ENCODE results near the gene ADAT3. TPM values are rescaled to one million over a fixed set of nuclear protein-coding genes. Genes with fewer than 3 reads are reported as not detected.
A peak's percentile ranks its signal among the peaks of the same experiment; 100 is the strongest.

Gene ADAT3
- total RNA-seq, 1 donor = 3.3 TPM

DNA sequence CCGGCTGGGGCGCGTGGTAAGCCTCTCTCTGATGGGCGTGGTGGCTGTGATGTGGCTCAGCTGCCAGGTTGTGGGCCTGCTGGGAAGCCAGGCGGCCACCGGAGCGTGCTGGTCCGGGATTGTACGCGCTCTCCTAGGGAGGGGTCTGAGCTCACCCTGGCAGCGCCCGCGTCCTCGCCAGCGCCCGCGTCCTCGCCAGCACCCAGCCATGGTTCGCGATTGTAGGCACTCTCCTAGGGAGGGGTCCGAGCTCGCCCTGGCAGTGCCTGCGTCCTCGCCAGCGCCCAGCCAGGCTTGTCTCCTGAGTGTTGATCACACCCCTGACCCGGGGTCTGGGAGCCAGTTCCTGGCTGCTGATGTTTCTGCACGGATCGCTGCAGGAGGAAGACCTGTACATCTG lies 13.8 kb downstream of the ADAT3 start:
- peak; percentile 45 for DNase-seq (ENCODE audit: insufficient read length, low spot score, missing footprints)

DNA sequence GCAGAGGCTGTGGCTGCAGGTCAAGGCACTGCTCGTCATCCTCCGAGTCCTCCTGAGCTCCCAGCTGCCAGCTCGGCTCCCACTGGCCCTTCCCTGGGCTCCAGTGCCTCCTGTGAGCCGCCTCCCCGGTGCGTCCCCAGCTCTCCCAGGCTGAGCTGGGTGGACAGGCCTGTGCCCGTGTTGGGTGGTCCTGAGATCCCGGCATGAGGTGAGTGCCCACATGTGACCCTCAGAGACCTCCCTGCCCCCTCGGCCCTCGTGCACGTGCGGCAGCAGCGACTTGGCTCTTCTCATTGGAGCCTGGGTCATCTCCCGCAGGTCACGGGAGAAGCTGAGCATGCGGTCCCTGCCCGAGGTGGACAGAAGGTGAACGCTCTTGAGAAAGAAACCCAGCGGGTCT lies 15.4 kb downstream of the ADAT3 start:
- no peaks in the 10 kb centered on the region for H3K9me3 ChIP-seq (ENCODE audit: low read depth, low read length)
- no peak overlapping the region for H3K27ac ChIP-seq (ENCODE audit: low read depth, low read length)
- TF ChIP-seq, protein P1, sequence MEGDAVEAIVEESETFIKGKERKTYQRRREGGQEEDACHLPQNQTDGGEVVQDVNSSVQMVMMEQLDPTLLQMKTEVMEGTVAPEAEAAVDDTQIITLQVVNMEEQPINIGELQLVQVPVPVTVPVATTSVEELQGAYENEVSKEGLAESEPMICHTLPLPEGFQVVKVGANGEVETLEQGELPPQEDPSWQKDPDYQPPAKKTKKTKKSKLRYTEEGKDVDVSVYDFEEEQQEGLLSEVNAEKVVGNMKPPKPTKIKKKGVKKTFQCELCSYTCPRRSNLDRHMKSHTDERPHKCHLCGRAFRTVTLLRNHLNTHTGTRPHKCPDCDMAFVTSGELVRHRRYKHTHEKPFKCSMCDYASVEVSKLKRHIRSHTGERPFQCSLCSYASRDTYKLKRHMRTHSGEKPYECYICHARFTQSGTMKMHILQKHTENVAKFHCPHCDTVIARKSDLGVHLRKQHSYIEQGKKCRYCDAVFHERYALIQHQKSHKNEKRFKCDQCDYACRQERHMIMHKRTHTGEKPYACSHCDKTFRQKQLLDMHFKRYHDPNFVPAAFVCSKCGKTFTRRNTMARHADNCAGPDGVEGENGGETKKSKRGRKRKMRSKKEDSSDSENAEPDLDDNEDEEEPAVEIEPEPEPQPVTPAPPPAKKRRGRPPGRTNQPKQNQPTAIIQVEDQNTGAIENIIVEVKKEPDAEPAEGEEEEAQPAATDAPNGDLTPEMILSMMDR (IDR thresholded peaks at IDR 0.05; ENCODE audit: extremely low read depth, low read depth, low read length) = no peak
- H3K4me1 ChIP-seq (ENCODE audit: insufficient read depth, low read length) = no peaks in the 10 kb centered on the region
- H3K79me2 ChIP-seq (ENCODE audit: insufficient read depth, low read length) = peaks cover 2% of the 10 kb centered on the region
- DNase-seq (ENCODE audit: insufficient read length, low spot score, missing footprints) = peak; percentile 65
- peaks cover 44% of the 10 kb centered on the region for H3K36me3 ChIP-seq (ENCODE audit: insufficient read depth, low read length)
- H3K4me2 ChIP-seq (ENCODE audit: insufficient read depth, low read length) = no peak overlapping the region
- H3K27me3 ChIP-seq (ENCODE audit: insufficient read depth, low read length) = no peaks in the 10 kb centered on the region
- no peak overlapping the region for H3K4me3 ChIP-seq (ENCODE audit: insufficient read depth, low read length)
- H2AFZ ChIP-seq (ENCODE audit: low read length) = no peak overlapping the region
- H4K20me1 ChIP-seq (ENCODE audit: insufficient read depth, low read length) = no peaks in the 10 kb centered on the region

More for the DNA sequence above, 13.8 kb downstream of the ADAT3 start:
- TF ChIP-seq, protein P1 (IDR thresholded peaks at IDR 0.05; ENCODE audit: extremely low read depth, low read depth, low read length) = no peak
- Histone ChIP-seq H3K9me3 (ENCODE audit: low read depth, low read length) (no peaks in the 10 kb centered on the region), H3K27me3 (ENCODE audit: insufficient read depth, low read length) (no peaks in the 10 kb centered on the region), H3K4me1 (ENCODE audit: insufficient read depth, low read length) (no peaks in the 10 kb centered on the region), H2AFZ (ENCODE audit: low read length) (no peak overlapping the region), H3K27ac (ENCODE audit: low read depth, low read length) (no peak overlapping the region), H4K20me1 (ENCODE audit: insufficient read depth, low read length) (peaks cover 7% of the 10 kb centered on the region), H3K4me2 (ENCODE audit: insufficient read depth, low read length) (no peak overlapping the region), H3K79me2 (ENCODE audit: insufficient read depth, low read length) (peaks cover 17% of the 10 kb centered on the region), H3K4me3 (ENCODE audit: insufficient read depth, low read length) (no peak overlapping the region), H3K36me3 (ENCODE audit: insufficient read depth, low read length) (peaks cover 38% of the 10 kb centered on the region)

DNA sequence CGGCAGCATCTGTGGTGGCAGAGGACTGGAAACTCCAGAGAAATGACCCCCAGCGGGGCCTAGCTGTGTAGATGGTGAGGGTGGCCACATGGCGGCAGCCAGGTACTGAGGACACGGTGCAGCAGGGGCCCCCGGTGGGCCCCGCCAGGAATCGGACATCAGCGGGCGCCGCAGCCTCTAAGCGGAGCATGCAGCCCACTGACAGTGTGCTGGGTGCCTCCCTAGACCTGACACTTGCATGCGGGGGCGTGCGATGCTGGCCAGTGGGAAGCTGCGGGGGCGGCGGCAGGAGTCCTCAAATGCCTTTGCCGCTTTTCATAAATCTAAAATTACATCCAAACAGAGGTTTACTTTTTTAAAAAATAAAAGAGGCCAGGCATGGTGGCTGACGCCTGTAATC lies 16.1 kb downstream of the ADAT3 start:
- TF ChIP-seq, protein P1 (IDR thresholded peaks at IDR 0.05; ENCODE audit: extremely low read depth, low read depth, low read length) = no peak
- H3K36me3 ChIP-seq (ENCODE audit: insufficient read depth, low read length) = peaks cover 44% of the 10 kb centered on the region

DNA sequence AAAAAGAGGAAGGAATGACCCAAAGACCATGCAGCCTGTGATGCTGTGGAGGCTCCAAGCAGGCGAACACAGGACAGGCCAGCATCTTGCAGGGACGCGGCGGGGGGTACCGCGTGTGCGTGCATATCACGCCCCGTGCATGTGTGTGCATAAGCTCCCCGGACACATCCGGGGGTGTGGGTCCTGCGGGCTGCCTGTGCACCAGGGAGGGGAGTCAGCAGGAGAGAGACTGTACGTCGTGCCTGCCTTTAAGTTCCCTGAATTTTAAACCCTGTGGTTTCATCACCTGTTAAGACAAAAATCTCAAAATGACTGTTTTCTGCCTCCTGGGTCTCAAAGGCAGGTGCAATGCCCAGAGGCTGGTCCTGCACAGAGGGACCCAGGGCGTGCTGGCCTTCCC lies 16.6 kb downstream of the ADAT3 start:
- DNase-seq (ENCODE audit: insufficient read length, low spot score, missing footprints) = peak; percentile 65

More for the DNA sequence above, 16.1 kb downstream of the ADAT3 start:
- H3K79me2 ChIP-seq (ENCODE audit: insufficient read depth, low read length) = no peaks in the 10 kb centered on the region
- H3K9me3 ChIP-seq (ENCODE audit: low read depth, low read length) = no peaks in the 10 kb centered on the region
- no peak overlapping the region for H3K4me3 ChIP-seq (ENCODE audit: insufficient read depth, low read length)
- no peak overlapping the region for H2AFZ ChIP-seq (ENCODE audit: low read length)
- no peaks in the 10 kb centered on the region for H3K4me1 ChIP-seq (ENCODE audit: insufficient read depth, low read length)
- H3K27me3 ChIP-seq (ENCODE audit: insufficient read depth, low read length) = no peaks in the 10 kb centered on the region
- no peak overlapping the region for H3K4me2 ChIP-seq (ENCODE audit: insufficient read depth, low read length)
- no peak overlapping the region for H3K27ac ChIP-seq (ENCODE audit: low read depth, low read length)
- DNase-seq (ENCODE audit: insufficient read length, low spot score, missing footprints) = peak; percentile 31
- H4K20me1 ChIP-seq (ENCODE audit: insufficient read depth, low read length) = no peaks in the 10 kb centered on the region

More for the DNA sequence above, 16.6 kb downstream of the ADAT3 start:
- H2AFZ ChIP-seq (ENCODE audit: low read length) = no peak overlapping the region
- no peaks in the 10 kb centered on the region for H3K4me1 ChIP-seq (ENCODE audit: insufficient read depth, low read length)
- H3K4me3 ChIP-seq (ENCODE audit: insufficient read depth, low read length) = no peak overlapping the region
- no peak overlapping the region for H3K27ac ChIP-seq (ENCODE audit: low read depth, low read length)
- no peaks in the 10 kb centered on the region for H4K20me1 ChIP-seq (ENCODE audit: insufficient read depth, low read length)
- no peaks in the 10 kb centered on the region for H3K9me3 ChIP-seq (ENCODE audit: low read depth, low read length)
- TF ChIP-seq, protein P1 (IDR thresholded peaks at IDR 0.05; ENCODE audit: extremely low read depth, low read depth, low read length) = no peak
- no peak overlapping the region for H3K4me2 ChIP-seq (ENCODE audit: insufficient read depth, low read length)
- H3K36me3 ChIP-seq (ENCODE audit: insufficient read depth, low read length) = peaks cover 44% of the 10 kb centered on the region
- no peaks in the 10 kb centered on the region for H3K27me3 ChIP-seq (ENCODE audit: insufficient read depth, low read length)
- H3K79me2 ChIP-seq (ENCODE audit: insufficient read depth, low read length) = no peaks in the 10 kb centered on the region
